Measurements from ENCODE around the gene IFFO2. TPM values are rescaled to one million over a fixed set of nuclear protein-coding genes. Genes with fewer than 3 reads are reported as not detected.

IFFO2 gene
- 6.5 to 13.5 TPM (median 12.7 TPM) in 5 replicates for total RNA-seq (2022; extraction: Qiagen RNA extraction; ENCODE audit: low read depth)

DNA sequence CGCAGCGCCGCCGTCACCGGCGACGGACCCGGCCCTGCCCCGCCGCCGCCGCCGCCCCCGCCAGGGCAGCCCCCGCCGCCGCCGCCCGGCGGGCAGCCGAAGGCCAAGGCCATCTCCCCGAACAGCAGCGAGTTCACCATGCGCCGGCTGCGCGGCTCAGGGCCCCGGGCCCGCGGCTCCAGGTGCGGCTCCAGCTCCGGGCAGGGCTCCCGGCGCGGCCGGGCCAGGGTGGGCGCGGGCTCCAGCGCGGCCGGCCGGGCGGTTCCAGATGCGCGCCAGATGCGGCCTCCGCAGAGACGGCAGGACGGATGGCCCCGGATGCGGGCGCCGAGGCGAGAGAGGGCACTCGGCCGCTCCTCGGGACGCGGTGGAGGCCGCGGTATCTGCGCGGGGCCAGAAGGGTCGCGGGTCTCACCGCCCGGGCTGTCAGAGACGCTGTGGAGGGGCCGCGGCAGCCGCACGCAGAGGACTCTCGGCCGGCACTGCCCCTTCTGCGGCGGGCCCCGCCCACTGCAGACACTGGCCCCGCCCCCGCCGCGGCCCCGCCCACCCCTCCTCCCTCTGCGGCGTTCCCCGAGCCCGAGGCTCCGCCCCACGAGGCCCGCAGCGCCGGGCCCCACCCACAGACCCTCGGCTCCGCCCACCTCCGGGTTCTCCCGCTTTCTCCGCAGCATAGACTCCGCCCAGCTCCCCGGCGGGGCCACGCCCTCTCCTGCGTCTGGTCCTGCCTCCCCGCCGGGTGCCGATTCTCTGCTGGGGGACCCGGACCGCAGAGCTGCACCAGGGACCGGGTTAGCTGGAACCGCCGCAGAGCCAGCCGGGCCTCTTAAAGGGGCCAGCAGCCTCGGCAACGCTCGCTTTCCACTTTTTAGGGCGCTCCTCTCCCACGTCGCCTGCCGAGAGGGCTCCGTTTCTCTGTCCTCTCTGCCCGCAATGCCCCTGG lies at the start of gene IFFO2:
Gene IFFO2 (minus strand): TSS at position 484 of the 943 bp plus-strand sequence. CDS start 344 bp downstream, at position 140.

DNA sequence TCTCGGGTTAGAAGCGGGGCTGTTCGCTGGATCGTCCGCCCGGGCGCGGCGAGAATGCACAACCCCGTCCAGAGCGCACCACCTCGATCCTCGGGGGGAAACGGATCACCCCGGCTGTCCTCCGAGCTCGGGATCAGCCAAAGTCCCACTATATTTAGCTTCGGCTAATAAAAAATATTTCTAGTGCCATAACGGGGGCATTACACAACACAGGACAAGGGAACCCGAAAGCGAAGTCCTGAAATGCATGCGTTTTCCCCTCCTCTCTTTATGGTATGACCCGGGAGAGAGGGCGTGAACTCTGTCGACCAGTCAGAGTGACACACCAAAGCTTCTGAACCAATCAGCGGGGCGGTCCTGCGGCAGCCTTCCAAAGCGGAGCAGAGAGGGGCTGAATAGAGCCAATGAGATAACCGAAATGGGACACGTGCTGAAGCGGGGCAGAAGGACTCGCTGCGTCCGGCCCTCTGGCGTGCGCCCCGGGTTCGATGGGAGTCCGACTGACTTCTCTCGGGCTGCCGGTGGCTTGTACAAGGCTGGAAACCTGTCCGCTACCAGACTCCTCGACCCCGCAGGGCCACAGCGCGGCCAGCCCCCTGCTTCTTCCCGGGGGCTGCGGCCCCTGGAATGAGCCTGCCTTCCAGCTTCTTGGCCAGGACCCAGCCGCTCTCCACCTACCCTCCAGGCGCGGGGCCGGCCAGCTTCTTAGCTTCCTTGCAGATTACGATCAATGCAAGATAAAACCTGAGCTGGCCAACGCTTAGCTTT lies 53.8 kb downstream of the IFFO2 start, which contains the start of gene ALDH4A1:
Gene ALDH4A1 (minus strand): TSS at position 33 of the 768 bp plus-strand sequence. CDS start 32 bp downstream, at position 1.

DNA sequence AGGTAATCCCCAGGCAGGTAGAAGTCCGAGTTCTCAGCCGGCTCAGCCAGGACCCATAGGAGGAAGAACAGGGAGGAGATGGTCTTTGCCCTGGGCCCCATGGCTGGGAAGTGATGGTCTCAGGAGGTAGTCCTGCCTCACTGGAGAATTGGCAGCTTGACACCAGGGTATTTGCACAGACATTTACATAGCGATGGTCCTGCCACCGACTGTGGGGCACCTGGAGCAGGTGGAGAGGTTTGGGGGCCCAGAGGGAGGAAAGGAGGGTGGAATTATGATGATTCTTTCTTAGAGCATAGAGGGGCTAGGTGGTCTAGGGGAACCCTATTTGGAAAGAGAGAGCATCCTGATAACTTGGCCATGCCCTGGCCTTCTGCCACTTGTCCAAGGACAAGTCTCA lies 96.9 kb downstream of the IFFO2 start, which contains the start of gene TAS1R2:
Gene TAS1R2 (minus strand): TSS at position 101 of the 400 bp plus-strand sequence. CDS start 0 bp downstream, at position 101.

Other genes with a start within 250 kb of the IFFO2 start
- not detected in 5 replicates for gene TAS1R2, start 97.0 kb downstream of the IFFO2 start, total RNA-seq (2022; extraction: Qiagen RNA extraction; ENCODE audit: low read depth)
- gene ALDH4A1, start 54.1 kb downstream of the IFFO2 start, total RNA-seq (2022; extraction: Qiagen RNA extraction; ENCODE audit: low read depth): 7.2 to 15.1 TPM (median 14.3 TPM) in 5 replicates

Measured in A549 treated with ZK216348 at 1 μM for 4 hours (cell line).